Thoracic aorta (tissue), 2 donors: ENCODE results near the gene IRF3. TPM values are rescaled to one million over a fixed set of nuclear protein-coding genes. Genes with fewer than 3 reads are reported as not detected.

Experiments used
- ATAC-seq: fragments of 150-250 bp; one replicate; pipeline ENCODE4 v1.8.0; 2017; ENCODE audit warnings: low read depth; ENCODE audit not compliant: insufficient number of reproducible peaks, low FRiP score
- DNase-seq: peaks from one replicate; pipeline ENCODE4 v3.0.0-alpha.2; 2020; ENCODE audit warnings: low spot score
- H3K27ac ChIP-seq, 2 donors: fragments of 200-600 bp; sonication (generic); 1 replicate in 1 of 2; 2 replicates in 1 of 2; pipeline ENCODE4 v1.5.1; 2016; ENCODE audit warnings: mild to moderate bottlenecking in 2 of 2, moderate library complexity in 2 of 2
- H3K27me3 ChIP-seq: fragments of 200-600 bp; sonication (generic); replicated peaks from 2 replicates; pipeline ENCODE4 v1.6.0; 2016; ENCODE audit warnings: mild to moderate bottlenecking; ENCODE audit not compliant: insufficient read depth
- H3K36me3 ChIP-seq: fragments of 200-600 bp; sonication (generic); one replicate; pipeline ENCODE4 v1.5.1; 2016
- H3K4me1 ChIP-seq, 2 donors: fragments of 200-600 bp; sonication (generic); 1 replicate in 1 of 2; 2 replicates in 1 of 2; pipeline versions ENCODE4 v1.5.1 to v1.6.0; 2016; ENCODE audit warnings: low read depth in 2 of 2, mild to moderate bottlenecking in 1 of 2; ENCODE audit not compliant: control insufficient read depth in 1 of 2
- H3K4me3 ChIP-seq: fragments of 200-600 bp; sonication (generic); 2 replicates; pipeline ENCODE4 v1.5.1; 2016; ENCODE audit warnings: mild to moderate bottlenecking
- H3K9me3 ChIP-seq: fragments of 200-600 bp; sonication (generic); 2 replicates; pipeline ENCODE4 v1.5.1; 2016
- CTCF ChIP-seq: fragments of 200-600 bp; sonication (generic); IDR thresholded peaks from one replicate; pipeline ENCODE4 v1.5.1; 2019; ENCODE audit warnings: antibody characterized with exemption
- total RNA-seq, 2 donors: library from RNA; depleted of rRNA; stranded (reverse); fragments of >200 nt; gene quantifications; one replicate each; pipeline versions ENCODE4 v1.1.0 to v1.2.3, GENCODE V29; 2016

IRF3 gene
- total RNA-seq, 2 donors from 2014 or later = 33.2 to 52.9 TPM

- DNase-seq (no peak), ATAC-seq (no peak)
- no peak overlapping the region for H3K4me3 ChIP-seq
- peaks cover 18% of the 10 kb centered on the region for H3K36me3 ChIP-seq
- TF ChIP-seq CTCF = no peak
- H3K4me1 ChIP-seq = peaks cover 11 to 33% of the 10 kb centered on the region in 2 donors
- no peaks in the 10 kb centered on the region for H3K9me3 ChIP-seq
- H3K27me3 ChIP-seq = no peaks in the 10 kb centered on the region
- H3K27ac ChIP-seq = no peak overlapping the region
These were observed 22.2 kb downstream of the IRF3 start for GRCh38 chr19:49643466-49643865.

GRCh38 chr19:49642492-49643035, 23.1 kb downstream of the IRF3 start:
- no peak for TF ChIP-seq CTCF
- Histone ChIP-seq H3K4me1 (peaks cover 11 to 41% of the 10 kb centered on the region in 2 donors), H3K4me3 (peak overlapping the region; percentile 96), H3K9me3 (no peaks in the 10 kb centered on the region), H3K36me3 (peaks cover 15% of the 10 kb centered on the region), H3K27me3 (no peaks in the 10 kb centered on the region), H3K27ac (peak overlapping the region; percentile 82 to 92)
- ATAC-seq (no peak), DNase-seq (no peak)

- peaks cover 11 to 44% of the 10 kb centered on the region in 2 donors for H3K4me1 ChIP-seq
- H3K36me3 ChIP-seq = peaks cover 9% of the 10 kb centered on the region
- ATAC-seq (peak; percentile 58), DNase-seq (peak; percentile 93)
- H3K27me3 ChIP-seq = no peaks in the 10 kb centered on the region
- no peaks in the 10 kb centered on the region for H3K9me3 ChIP-seq
- TF ChIP-seq CTCF = no peak
- peak within 1 kb of the TSS; percentile 100 for H3K27ac ChIP-seq
- H3K4me3 ChIP-seq = peak within 1 kb of the TSS; percentile 96
These were observed 23.8 kb downstream of the IRF3 start, which contains the start of gene SCAF1 for GRCh38 chr19:49641688-49642491. Gene SCAF1 (plus strand): TSS chr19:49642209. CDS start chr19:49645027, 2,818 bp downstream.

GRCh38 chr19:49640113-49640898, 25.4 kb downstream of the IRF3 start, which contains the start of gene RRAS:
Gene RRAS (minus strand): TSS chr19:49640143. CDS start chr19:49640098, 45 bp downstream.
- Histone ChIP-seq H3K27me3 (no peaks in the 10 kb centered on the region), H3K36me3 (peaks cover 8% of the 10 kb centered on the region), H3K9me3 (no peaks in the 10 kb centered on the region), H3K4me3 (peak within 1 kb of the TSS; percentile 96), H3K4me1 (peaks cover 11 to 44% of the 10 kb centered on the region in 2 donors), H3K27ac (peak within 1 kb of the TSS; percentile 100)
- peak; percentile 82 for ATAC-seq
- TF ChIP-seq CTCF = no peak
- DNase-seq = peak; percentile 99
